ENCODE results near the gene RGS12.

GRCh38 chr4:3308691-3309090, 15.9 kb downstream of the RGS12 start:
- no peak for TF ChIP-seq CTCF (IDR thresholded peaks at IDR 0.05)
- TF ChIP-seq EP300 (IDR thresholded peaks at IDR 0.05), result no peak
- TF ChIP-seq POLR2A (IDR thresholded peaks at IDR 0.05), result no peak

All from tibial nerve (tissue), 4 donors.